ENCODE results near the gene EMC7. TPM values are rescaled to one million over a fixed set of nuclear protein-coding genes. Genes with fewer than 3 reads are reported as not detected.

EMC7 gene
- total RNA-seq (ENCODE audit: unreplicated experiment): 47.4 TPM
- long read RNA-seq, transcript EMC7-201 (5 exons, 1,155 nt): major isoform, 55 of 60 reads
- long read RNA-seq, partial matches to known transcripts: 0 of 60 reads
- long read RNA-seq, other reads (novel, unspliced or antisense): 5 of 60 reads

DNA sequence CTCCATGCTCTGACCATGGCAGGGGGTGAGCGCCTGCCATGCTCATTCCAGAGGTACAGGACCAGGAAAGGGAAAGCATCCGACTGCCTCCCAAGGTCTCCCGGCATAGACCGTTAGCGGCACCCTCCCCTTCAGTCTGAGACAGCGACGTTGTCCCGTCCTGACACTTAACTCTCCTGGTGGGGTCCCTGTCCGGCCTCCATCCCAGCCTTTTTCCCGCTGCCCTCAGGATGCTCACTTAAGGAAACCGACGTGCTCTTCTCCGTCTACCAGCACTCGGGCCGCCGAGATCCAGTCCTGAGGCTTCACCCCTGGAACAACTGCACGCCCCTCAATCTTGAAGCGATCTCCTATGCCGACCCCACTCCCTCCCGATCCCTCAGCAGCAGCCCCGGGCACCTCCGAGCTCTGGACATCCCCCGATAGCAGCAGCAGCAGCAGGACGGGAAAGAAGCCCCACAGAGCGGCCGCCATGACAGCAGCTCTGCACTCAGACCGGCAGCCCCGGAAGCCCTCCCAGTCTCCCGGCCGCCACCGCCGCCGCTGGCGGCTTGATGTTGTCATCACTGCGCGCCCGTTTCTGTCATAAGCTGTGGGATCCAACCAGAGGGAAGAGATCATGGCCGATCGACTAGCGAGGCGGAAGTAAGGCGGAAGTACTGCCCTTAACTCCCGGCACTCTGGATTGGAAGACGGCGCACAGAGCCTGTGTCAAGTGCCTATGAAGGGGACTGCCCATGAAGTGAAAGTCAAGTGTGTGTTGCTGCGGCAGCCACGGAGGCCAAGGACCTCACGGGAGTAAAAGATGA, at the start of gene EMC7, which contains the start of gene PGBD4:
Gene EMC7, minus strand, starts transcription at position 497 of the 809 bp plus-strand sequence. Its CDS starts 23 bp downstream, at position 474.
Gene PGBD4, plus strand, starts transcription at position 718 of the 809 bp plus-strand sequence. CDS start 449 bp downstream, outside the sequence.
- DNase-seq: peak; percentile 99
- Mint-ChIP-seq H3K9me3 (ENCODE audit: unreplicated experiment) (peaks cover 7% of the 10 kb centered on the region), H3K27me3 (ENCODE audit: unreplicated experiment) (peaks cover 8% of the 10 kb centered on the region), H3K4me1 (ENCODE audit: low read depth, unreplicated experiment) (peaks cover 4% of the 10 kb centered on the region), H3K4me3 (ENCODE audit: unreplicated experiment) (peak within 1 kb of the TSS; percentile 96), H3K27ac (ENCODE audit: unreplicated experiment) (peak within 1 kb of the TSS; percentile 98), H3K36me3 (ENCODE audit: unreplicated experiment) (no peaks in the 10 kb centered on the region)
- TF ChIP-seq, protein P1, sequence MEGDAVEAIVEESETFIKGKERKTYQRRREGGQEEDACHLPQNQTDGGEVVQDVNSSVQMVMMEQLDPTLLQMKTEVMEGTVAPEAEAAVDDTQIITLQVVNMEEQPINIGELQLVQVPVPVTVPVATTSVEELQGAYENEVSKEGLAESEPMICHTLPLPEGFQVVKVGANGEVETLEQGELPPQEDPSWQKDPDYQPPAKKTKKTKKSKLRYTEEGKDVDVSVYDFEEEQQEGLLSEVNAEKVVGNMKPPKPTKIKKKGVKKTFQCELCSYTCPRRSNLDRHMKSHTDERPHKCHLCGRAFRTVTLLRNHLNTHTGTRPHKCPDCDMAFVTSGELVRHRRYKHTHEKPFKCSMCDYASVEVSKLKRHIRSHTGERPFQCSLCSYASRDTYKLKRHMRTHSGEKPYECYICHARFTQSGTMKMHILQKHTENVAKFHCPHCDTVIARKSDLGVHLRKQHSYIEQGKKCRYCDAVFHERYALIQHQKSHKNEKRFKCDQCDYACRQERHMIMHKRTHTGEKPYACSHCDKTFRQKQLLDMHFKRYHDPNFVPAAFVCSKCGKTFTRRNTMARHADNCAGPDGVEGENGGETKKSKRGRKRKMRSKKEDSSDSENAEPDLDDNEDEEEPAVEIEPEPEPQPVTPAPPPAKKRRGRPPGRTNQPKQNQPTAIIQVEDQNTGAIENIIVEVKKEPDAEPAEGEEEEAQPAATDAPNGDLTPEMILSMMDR (IDR thresholded peaks at IDR 0.05; ENCODE audit: partially characterized antibody, unreplicated experiment): no peak

DNA sequence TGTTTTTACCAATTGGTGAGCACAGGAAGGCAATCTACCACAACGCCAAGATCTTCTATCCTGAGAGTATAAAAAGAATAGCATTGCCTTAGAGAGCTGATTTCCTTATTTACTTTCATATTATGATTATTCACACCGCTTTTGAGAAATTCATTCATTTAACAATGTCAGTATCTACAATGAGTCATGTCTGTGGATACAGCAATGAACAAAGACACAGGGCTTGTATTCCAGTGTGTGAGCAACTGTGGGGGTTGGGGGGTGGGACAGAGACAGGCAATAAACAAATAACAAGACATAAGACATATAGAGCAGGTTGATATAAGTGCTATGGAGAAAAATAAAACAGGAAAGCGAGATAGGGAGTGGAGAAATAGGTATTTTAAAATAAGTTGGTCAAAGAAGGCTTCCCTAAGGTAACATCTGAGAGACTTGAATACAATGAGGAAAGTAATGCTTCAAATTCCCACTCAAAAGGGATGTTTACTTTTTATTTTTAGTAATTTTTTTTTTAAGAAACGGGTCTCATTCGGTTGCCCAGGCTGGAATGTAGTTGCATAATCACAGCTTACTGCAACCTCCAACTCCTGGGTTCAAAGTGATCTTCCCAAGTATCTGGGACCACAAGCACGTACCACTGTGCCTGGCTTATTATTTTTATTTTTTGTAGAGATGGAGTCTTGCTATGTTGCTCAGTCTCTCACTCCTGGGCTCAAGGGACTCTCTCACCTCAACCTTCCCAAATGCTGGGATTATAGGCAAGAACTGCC, 45.9 kb upstream of the EMC7 start:
- no peaks in the 10 kb centered on the region for H3K27me3 Mint-ChIP-seq (ENCODE audit: unreplicated experiment)
- H3K4me3 Mint-ChIP-seq (ENCODE audit: unreplicated experiment): no peak overlapping the region

DNA sequence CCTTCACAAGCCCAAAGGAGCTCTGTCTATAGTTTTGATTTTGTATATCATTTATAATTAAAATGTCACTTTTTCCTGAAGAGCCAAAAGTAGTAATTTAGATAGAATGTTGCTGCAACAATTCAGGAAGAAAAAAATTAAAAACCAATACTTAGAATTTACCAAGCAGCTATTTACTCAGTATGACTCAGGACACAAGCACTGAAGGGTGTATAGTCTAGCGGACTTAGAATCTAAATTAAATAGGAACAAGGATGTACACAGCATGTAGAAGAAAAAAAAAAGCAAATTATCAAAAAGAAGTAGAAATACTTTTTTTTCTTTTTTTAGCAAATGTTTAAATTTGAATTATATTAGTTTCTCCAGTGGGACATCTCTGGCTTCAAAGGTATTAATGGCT, 31.8 kb upstream of the EMC7 start:
- no peak for DNase-seq
- Mint-ChIP-seq H3K36me3 (ENCODE audit: unreplicated experiment) (no peaks in the 10 kb centered on the region), H3K4me3 (ENCODE audit: unreplicated experiment) (no peak overlapping the region), H3K9me3 (ENCODE audit: unreplicated experiment) (no peaks in the 10 kb centered on the region), H3K4me1 (ENCODE audit: low read depth, unreplicated experiment) (no peaks in the 10 kb centered on the region), H3K27me3 (ENCODE audit: unreplicated experiment) (no peaks in the 10 kb centered on the region), H3K27ac (ENCODE audit: unreplicated experiment) (no peak overlapping the region)
- TF ChIP-seq, protein P1 (IDR thresholded peaks at IDR 0.05; ENCODE audit: partially characterized antibody, unreplicated experiment): no peak

More for the DNA sequence above, 45.9 kb upstream of the EMC7 start:
- no peaks in the 10 kb centered on the region for H3K36me3 Mint-ChIP-seq (ENCODE audit: unreplicated experiment)
- no peak for DNase-seq
- no peaks in the 10 kb centered on the region for H3K4me1 Mint-ChIP-seq (ENCODE audit: low read depth, unreplicated experiment)
- no peak overlapping the region for H3K27ac Mint-ChIP-seq (ENCODE audit: unreplicated experiment)
- no peaks in the 10 kb centered on the region for H3K9me3 Mint-ChIP-seq (ENCODE audit: unreplicated experiment)
- TF ChIP-seq, protein P1 (IDR thresholded peaks at IDR 0.05; ENCODE audit: partially characterized antibody, unreplicated experiment): no peak

DNA sequence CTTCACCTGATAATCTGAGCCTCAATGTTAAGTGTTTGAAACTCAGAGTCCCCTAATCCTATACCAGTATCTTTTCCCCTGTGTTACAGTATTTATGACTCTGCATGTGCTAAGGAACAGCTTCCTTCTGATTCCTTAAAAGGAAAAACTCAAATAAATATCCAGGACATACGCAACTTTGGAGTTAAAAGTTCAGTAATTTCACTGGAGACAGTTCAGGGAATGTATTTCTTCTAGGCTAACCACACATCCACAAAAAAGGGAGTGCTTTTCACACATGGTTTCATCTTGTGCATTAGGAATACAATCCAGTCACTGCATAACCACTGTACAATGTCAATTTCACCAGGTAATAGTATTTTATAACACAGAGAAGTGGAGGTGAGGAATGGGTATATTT, 31.2 kb upstream of the EMC7 start:
- Mint-ChIP-seq H3K9me3 (ENCODE audit: unreplicated experiment) (no peaks in the 10 kb centered on the region), H3K4me3 (ENCODE audit: unreplicated experiment) (no peak overlapping the region), H3K4me1 (ENCODE audit: low read depth, unreplicated experiment) (no peaks in the 10 kb centered on the region), H3K36me3 (ENCODE audit: unreplicated experiment) (no peaks in the 10 kb centered on the region), H3K27ac (ENCODE audit: unreplicated experiment) (no peak overlapping the region), H3K27me3 (ENCODE audit: unreplicated experiment) (no peaks in the 10 kb centered on the region)
- TF ChIP-seq, protein P1 (IDR thresholded peaks at IDR 0.05; ENCODE audit: partially characterized antibody, unreplicated experiment): no peak
- no peak for DNase-seq
